Measurements from ENCODE around the gene EXOC4.

The EXOC4 gene

GRCh38 chr7:133568544-133568943, 315.7 kb downstream of the EXOC4 start:
- TF ChIP-seq GATA2 (IDR thresholded peaks at IDR 0.05; ENCODE audit: low read depth, low read length) (no peak), GATA3 (IDR thresholded peaks at IDR 0.05; ENCODE audit: low read depth, low read length) (no peak)

GRCh38 chr7:133570321-133570720, 317.4 kb downstream of the EXOC4 start:
- no peak for TF ChIP-seq GATA3 (IDR thresholded peaks at IDR 0.05; ENCODE audit: low read depth, low read length)
- TF ChIP-seq GATA2 (IDR thresholded peaks at IDR 0.05; ENCODE audit: low read depth, low read length) = no peak

GRCh38 chr7:133571076-133571475, 318.2 kb downstream of the EXOC4 start:
- no peak for TF ChIP-seq GATA3 (IDR thresholded peaks at IDR 0.05; ENCODE audit: low read depth, low read length)

GRCh38 chr7:133572087-133572486, 319.2 kb downstream of the EXOC4 start:
- TF ChIP-seq GATA2 (IDR thresholded peaks at IDR 0.05; ENCODE audit: low read depth, low read length) (no peak), GATA3 (IDR thresholded peaks at IDR 0.05; ENCODE audit: low read depth, low read length) (no peak)

- no peak for TF ChIP-seq GATA3 (IDR thresholded peaks at IDR 0.05; ENCODE audit: low read depth, low read length)
- no peak for TF ChIP-seq GATA2 (IDR thresholded peaks at IDR 0.05; ENCODE audit: low read depth, low read length)
Measured at GRCh38 chr7:133572843-133573242, 320.0 kb downstream of the EXOC4 start.

- no peak for TF ChIP-seq GATA2 (IDR thresholded peaks at IDR 0.05; ENCODE audit: low read depth, low read length)
- TF ChIP-seq GATA3 (IDR thresholded peaks at IDR 0.05; ENCODE audit: low read depth, low read length) = no peak
Measured at GRCh38 chr7:133573554-133574265, 320.8 kb downstream of the EXOC4 start.

- peak; percentile 79 for TF ChIP-seq GATA3 (IDR thresholded peaks at IDR 0.05; ENCODE audit: low read depth, low read length)
- TF ChIP-seq GATA2 (IDR thresholded peaks at IDR 0.05; ENCODE audit: low read depth, low read length) = peak; percentile 94
Measured at GRCh38 chr7:133575726-133576440, 323.0 kb downstream of the EXOC4 start.

GRCh38 chr7:133576612-133577168, 323.8 kb downstream of the EXOC4 start:
- TF ChIP-seq GATA3 (IDR thresholded peaks at IDR 0.05; ENCODE audit: low read depth, low read length) (no peak), GATA2 (IDR thresholded peaks at IDR 0.05; ENCODE audit: low read depth, low read length) (no peak)

GRCh38 chr7:133582766-133583523, 330.1 kb downstream of the EXOC4 start:
- no peak for TF ChIP-seq GATA3 (IDR thresholded peaks at IDR 0.05; ENCODE audit: low read depth, low read length)
- no peak for TF ChIP-seq GATA2 (IDR thresholded peaks at IDR 0.05; ENCODE audit: low read depth, low read length)

- TF ChIP-seq GATA3 (IDR thresholded peaks at IDR 0.05; ENCODE audit: low read depth, low read length) (no peak), GATA2 (IDR thresholded peaks at IDR 0.05; ENCODE audit: low read depth, low read length) (no peak)
Measured at GRCh38 chr7:133583545-133584171, 330.8 kb downstream of the EXOC4 start.

GRCh38 chr7:133584956-133585668, 332.2 kb downstream of the EXOC4 start:
- no peak for TF ChIP-seq GATA2 (IDR thresholded peaks at IDR 0.05; ENCODE audit: low read depth, low read length)
- TF ChIP-seq GATA3 (IDR thresholded peaks at IDR 0.05; ENCODE audit: low read depth, low read length) = no peak

GRCh38 chr7:133586253-133586652, 333.4 kb downstream of the EXOC4 start:
- TF ChIP-seq GATA2 (IDR thresholded peaks at IDR 0.05; ENCODE audit: low read depth, low read length) (no peak), GATA3 (IDR thresholded peaks at IDR 0.05; ENCODE audit: low read depth, low read length) (no peak)

- TF ChIP-seq GATA2 (IDR thresholded peaks at IDR 0.05; ENCODE audit: low read depth, low read length) (no peak), GATA3 (IDR thresholded peaks at IDR 0.05; ENCODE audit: low read depth, low read length) (no peak)
Measured at GRCh38 chr7:133587903-133588302, 335.0 kb downstream of the EXOC4 start.

All from SH-SY5Y (cell line).